ENCODE data around the gene GRIN3B. TPM values are rescaled to one million over a fixed set of nuclear protein-coding genes. Genes with fewer than 3 reads are reported as not detected.

GRIN3B gene
- total RNA-seq, 1 experiment from 2014 or later, result not detected

- DNase-seq (ENCODE audit: low spot score), result no peak
These were observed 9.5 kb upstream of the GRIN3B start for GRCh38 chr19:990746-991145.

DNA sequence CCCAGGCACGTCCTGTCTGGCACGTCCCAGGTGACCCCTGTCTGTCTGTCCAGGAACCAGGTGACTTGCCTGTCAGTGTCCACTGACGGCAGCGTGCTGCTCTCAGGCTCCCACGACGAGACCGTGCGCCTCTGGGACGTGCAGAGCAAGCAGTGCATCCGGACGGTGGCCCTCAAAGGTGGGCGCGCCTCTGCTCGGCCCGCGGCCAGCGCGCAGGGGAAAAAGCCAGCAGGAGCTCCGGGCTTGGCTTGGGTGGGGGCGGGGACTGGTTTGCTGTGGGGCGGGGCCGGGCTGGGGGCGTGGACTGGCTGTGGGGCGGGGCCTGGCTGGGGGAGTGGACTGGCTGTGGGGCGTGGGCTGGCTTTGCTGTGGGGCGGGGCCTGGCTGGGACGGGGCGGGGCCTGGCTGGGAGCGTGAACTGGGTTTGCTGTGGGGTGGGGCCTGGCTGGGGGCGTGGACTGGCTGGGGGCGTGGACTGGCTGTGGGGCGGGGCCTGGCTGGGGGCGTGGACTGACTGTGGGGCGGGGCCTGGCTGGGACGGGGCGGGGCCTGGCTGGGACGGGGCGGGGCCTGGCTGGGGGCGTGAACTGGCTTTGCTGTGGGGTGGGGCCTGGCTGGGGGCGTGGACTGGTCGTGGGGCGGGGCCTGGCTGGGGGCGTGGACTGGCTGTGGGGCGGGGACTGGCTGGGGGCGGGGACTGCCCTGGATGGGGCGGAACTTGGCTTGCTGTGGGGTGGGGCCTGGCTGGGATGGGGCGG is 8.9 kb upstream of the GRIN3B start:
- DNase-seq (ENCODE audit: low spot score), result no peak

- no peak for DNase-seq (ENCODE audit: low spot score)
These were observed 8.1 kb upstream of the GRIN3B start for GRCh38 chr19:991932-992669.

DNA sequence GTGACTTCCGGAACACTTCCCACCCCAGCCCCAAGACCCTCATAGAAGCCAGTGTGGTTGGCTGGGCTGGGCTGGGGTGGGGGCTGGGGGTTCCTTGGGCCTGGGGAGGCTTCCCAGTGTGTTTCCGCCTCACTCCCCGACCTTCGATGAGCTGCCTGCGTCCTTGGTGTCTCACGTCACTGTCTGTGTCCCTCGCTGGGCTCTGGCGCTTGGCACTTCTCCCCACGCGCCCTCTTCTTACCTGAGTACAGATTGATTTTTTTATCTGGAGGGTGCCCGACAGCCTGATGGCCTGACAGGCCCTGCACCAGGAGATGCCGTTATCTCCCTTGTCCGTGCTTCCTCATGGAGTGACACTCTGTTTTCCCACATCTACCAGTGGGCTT is 7.6 kb upstream of the GRIN3B start:
- no peak for DNase-seq (ENCODE audit: low spot score)

DNA sequence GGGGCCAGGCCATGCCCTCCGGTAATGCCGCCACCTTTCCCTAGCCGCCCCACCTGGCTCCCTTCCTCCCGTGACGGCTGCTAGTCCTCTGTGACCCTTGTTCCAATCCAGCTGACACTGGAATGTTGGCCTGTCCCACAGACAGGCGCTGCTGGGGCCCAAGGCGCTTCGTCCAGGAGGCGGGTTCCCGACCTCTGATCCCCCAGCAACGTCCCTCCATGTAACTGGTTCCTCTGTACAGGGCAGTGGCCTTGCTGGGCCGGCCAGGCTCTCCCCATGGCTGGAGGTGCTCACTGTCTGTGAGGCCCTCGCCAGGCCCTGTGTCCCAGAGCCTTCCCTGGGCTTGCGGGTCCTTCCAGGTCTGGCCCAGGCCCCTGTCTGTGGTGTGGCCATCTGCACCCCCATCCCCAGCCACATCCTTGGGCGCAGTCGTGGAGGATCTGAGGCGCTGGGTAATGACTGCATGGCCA is 6.8 kb upstream of the GRIN3B start:
- DNase-seq (ENCODE audit: low spot score), result no peak

DNA sequence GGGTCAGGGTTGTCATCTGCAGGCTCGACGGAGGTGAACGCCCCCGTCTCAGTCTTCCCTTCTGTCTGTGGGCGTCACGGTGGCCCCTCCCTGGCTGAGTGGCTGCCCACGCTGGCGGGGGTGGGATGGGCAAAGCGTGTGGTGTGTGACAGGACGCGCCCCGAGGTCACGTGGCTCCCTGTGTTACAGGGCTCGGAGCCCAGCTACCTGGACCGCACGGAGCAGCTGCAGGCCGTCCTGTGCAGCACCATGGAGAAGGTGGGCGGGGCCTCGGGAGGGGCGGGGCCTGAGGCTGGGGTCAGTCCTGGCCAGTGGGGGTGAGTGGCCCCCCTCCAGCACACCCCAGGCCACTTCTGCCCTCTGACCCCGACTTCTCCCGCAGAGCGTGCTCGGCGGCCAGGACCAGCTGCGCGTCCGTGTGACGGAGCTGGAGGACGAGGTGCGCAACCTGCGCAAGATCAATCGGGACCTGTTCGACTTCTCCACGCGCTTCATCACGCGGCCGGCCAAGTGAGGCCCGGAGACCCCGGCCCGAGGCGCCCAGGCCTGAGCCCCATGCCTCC is 6.3 kb upstream of the GRIN3B start:
- no peak for DNase-seq (ENCODE audit: low spot score)

GRCh38 chr19:994516-994915 is 5.7 kb upstream of the GRIN3B start:
- no peak for DNase-seq (ENCODE audit: low spot score)

DNA sequence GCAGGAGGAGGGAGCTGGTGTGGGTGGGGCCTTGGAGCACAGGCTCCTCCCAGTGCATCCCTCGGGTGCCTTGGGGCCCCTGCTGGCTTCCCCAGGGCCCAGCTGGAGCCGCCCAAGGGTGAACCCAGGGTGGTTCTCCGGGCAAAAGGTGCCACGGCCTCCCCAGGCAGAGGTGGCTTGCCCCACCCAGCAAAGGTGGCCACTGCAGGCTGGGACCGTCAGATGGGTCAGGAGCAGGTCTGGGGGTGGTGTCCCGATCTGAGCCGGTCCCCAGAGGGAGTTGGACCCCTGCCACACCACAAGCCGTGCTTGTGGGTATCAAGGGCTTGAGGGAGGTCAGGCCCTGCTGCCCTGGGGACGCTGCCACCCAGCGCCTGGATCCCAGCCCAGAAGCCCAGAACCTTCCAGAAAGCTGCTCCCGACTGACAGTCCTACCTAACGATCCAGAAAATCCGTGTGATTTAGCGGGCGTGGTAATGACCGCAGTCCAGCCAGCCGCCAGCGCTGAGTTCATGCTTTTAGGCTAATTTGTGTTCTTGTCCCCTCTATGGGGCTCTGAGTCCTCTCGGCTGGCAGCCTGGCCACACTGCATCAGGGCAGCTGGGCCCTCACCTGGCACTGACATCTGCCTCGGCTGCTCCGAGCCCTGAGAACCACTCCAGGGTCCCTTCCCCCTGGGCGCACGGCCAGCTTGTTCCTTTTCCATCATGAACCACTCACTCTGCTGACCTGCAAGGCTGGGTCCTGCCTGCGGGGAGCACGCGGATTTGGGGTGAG is 5.0 kb upstream of the GRIN3B start:
- DNase-seq (ENCODE audit: low spot score), result no peak

DNA sequence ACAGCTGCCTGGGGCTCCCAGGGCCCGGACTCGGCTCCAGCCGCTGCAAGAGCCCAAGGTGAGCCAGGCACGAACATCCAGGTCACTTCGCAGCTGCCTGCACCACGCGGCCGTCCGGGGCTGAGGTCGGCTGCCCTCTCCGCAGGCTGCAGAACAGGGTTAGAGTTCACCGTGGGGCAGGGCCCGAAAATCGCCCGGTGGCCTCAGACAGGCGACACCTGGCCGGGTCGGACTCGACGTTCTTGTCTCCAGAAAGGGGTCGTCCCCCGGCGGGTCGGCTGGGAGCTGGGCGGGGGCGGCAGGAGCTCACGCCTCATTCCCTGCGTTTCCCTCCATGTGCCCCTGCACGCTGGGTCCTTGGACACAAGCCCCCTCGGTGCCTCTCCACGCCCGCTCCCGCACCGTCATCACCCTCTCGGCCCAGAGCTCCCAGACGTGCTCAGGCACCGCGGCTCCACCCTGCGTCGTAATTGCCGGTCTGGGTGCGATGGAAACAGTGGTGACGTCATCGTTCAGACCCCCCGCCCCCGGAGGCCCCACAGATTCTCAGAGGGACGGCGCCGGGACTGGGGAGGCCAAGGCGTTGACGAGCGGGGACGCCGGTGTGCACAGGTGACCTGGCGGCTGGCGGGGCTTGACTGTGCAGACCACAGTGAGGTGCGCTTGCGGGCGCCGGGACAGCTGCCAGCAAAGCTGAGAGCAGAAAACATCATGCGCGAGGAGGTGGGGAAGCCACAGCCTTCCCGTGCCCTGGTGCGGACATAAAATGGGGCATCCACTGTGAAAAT is 4.0 kb upstream of the GRIN3B start:
- peak; percentile 58 for DNase-seq (ENCODE audit: low spot score)

DNA sequence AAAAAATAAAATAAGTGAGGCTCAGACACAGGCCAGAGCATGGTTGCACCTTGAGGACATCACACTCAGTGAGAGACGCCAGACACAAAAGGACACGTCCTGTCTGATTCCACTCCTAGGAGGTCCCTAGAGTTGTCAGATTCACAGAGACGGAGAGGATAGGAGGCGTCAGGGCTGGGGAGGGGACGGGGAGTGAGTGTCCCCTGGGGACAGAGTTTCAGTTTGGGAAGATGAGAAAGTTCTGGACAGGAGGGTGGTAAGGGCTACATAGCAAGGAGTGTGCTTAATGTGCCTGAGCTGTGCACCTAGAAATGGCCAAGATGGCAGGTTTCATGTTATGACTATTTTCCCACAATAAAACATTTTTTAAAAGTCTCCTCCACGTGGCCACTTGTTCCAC is 2.2 kb upstream of the GRIN3B start:
- DNase-seq (ENCODE audit: low spot score), result no peak

- no peak for DNase-seq (ENCODE audit: low spot score)
These were observed 870 bp upstream of the GRIN3B start for GRCh38 chr19:999379-999719.

DNA sequence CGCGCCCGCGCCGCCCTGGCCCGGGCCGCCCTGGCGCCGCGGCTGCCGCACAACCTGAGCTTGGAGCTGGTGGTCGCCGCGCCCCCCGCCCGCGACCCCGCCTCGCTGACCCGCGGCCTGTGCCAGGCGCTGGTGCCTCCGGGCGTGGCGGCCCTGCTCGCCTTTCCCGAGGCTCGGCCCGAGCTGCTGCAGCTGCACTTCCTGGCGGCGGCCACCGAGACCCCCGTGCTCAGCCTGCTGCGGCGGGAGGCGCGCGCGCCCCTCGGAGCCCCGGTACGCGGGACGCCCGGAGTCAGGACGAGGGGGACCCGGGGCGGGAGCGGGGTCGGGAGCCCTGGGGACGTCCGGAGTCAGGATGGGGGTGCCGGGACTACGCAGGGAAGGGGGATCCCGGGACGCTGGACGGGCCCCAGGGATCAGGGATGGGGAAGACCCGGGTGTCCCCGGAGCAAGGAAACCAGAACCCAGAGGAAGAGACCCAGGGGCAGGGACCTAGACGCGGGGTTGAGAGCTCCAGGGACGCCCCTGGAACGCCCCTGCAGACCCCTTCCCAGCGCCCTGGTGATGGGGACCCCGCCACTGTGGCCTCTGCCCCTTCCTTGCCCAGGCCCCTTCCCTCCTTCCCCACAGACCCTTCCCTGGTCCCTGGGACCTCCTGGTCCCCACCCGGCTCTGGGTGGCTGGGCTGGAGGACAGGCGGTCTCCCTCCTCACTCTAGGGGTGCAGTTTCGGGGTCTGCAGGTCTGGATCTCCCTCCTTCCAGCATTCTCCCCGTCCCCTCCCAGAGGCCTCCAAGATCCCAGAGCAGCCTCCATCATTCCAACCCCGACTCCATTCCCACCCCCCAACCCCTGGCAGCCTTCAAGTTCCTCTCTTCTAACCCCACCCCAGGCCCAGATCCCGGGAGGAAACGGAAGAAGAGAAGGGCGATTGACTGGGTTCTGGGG is 645 bp downstream of the GRIN3B start:
- no peak for DNase-seq (ENCODE audit: low spot score)

GRCh38 chr19:1001538-1002166 is 1.4 kb downstream of the GRIN3B start:
- no peak for DNase-seq (ENCODE audit: low spot score)

DNA sequence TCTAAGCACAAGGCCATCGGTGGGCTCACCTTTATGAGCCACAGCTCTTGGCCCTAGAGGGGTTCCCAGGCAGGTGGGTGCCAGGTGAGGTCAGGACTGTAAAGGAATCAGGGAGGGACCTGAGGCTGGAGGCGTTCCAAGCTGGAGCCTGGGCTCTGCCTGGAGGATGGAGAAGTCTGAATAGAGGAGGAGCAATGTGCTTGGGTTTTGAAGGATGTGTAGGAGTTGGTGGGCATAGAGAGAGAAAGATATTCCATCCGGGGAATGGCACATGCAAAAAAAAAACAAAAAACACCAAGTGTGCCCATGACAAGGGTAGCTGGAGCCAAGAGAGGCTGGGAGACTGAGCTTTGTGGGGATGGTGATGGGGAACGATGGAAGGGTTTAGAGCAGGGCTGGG is 2.4 kb downstream of the GRIN3B start:
- DNase-seq (ENCODE audit: low spot score), result no peak

GRCh38 chr19:1003283-1003682 is 3.1 kb downstream of the GRIN3B start:
- no peak for DNase-seq (ENCODE audit: low spot score)

- no peak for DNase-seq (ENCODE audit: low spot score)
These were observed 4.1 kb downstream of the GRIN3B start for GRCh38 chr19:1004204-1004802.

DNA sequence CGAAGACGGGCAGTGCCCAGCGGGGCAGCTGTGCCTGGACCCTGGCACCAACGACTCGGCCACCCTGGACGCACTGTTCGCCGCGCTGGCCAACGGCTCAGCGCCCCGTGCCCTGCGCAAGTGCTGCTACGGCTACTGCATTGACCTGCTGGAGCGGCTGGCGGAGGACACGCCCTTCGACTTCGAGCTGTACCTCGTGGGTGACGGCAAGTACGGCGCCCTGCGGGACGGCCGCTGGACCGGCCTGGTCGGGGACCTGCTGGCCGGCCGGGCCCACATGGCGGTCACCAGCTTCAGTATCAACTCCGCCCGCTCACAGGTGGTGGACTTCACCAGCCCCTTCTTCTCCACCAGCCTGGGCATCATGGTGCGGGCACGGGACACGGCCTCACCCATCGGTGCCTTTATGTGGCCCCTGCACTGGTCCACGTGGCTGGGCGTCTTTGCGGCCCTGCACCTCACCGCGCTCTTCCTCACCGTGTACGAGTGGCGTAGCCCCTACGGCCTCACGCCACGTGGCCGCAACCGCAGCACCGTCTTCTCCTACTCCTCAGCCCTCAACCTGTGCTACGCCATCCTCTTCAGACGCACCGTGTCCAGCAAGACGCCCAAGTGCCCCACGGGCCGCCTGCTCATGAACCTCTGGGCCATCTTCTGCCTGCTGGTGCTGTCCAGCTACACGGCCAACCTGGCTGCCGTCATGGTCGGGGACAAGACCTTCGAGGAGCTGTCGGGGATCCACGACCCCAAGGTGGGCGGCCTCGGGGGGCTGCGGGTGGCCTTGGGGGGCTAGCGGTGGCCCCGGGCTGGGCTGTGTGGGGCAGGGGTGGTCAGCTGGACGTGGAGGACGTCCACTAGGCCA is 4.8 kb downstream of the GRIN3B start:
- no peak for DNase-seq (ENCODE audit: low spot score)

- no peak for DNase-seq (ENCODE audit: low spot score)
These were observed 6.6 kb downstream of the GRIN3B start for GRCh38 chr19:1006711-1007398.

All from H4 (cell line).